OCI-M2 (cell line): Measurements from ENCODE around the gene KCNA1.
"Not testable (repeated sequence)": the region's sequence is repeated elsewhere in the genome, so short reads cannot be mapped to it uniquely, and the experiment has no call there.

Source experiments
- DNase-seq: peaks from one replicate; lab custom pipeline; 2025; ENCODE audit not compliant: unreplicated experiment; lab: John Stamatoyannopoulos, UW

KCNA1 gene

GRCh38 chr12:4909734-4910501 lies at the start of gene KCNA1:
Gene KCNA1 (plus strand): TSS chr12:4909905. CDS start chr12:4911379, 1,474 bp downstream.
- DNase-seq: no peak

DNA sequence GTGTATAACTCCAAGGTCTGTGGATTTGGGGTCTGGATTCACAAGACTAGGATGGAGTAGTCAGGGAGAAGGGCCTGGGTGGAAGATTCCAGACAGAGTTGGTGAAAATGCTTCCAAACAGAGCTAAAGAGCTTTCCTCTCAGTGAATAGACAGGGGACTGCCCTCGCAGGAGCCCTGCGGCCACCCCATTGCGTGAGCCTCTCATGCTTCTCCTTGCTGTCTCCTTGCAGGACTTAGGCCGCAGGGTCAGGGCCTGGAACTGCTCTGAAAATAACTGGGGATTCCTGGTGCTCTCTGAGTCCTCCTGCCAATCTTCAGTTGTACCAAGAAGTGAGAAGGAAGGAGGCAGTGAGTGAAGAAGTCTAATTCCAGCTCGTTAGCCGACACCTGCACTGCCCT lies 49.0 kb upstream of the KCNA1 start:
- no peak for DNase-seq

- no peak for DNase-seq
These were observed 46.9 kb upstream of the KCNA1 start for GRCh38 chr12:4862809-4863208.

GRCh38 chr12:4864575-4864974 lies 45.1 kb upstream of the KCNA1 start:
- no peak for DNase-seq

- no peak for DNase-seq
These were observed 44.5 kb upstream of the KCNA1 start for GRCh38 chr12:4865246-4865645.

DNA sequence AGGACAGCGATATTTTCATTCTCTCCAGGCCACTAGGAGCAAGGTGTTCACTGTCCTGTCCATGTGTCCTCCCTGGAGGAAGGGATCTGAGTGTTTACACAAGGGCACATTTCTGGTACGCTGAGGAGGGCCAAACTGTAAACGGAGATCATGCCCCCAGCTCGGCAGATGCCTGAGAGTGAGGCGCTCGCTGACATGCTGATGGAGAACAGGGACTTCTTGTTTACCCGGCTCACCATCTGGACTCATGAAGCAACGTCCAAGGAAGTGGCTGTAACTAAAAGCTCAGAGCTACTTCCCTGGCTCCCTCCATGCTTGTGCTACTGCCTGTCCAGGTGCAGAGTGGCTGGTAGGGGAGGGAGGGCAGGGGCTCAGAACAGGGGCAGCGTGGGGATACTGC lies 43.4 kb upstream of the KCNA1 start:
- no peak for DNase-seq

GRCh38 chr12:4867384-4867783 lies 42.3 kb upstream of the KCNA1 start:
- DNase-seq: no peak

GRCh38 chr12:4870423-4870822 lies 39.3 kb upstream of the KCNA1 start:
- no peak for DNase-seq

DNA sequence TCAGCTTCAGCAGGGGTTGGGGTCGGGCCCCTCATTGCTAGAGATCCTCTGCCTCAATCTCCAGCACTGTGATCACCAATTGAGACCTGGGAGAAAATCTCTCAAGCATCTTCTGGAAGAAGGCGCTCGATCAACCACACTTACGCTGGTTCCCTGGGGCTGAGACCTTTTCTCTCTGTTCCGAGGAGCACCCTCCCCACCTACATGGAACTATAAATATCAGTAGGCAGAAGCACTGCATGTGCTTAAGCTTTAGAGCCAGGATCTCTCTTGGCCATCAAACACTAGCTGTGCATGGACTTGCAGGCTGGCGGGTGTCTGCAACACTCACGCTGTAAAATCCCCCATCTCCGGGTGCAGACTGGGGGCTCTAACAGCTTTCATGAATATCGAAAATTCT lies 38.2 kb upstream of the KCNA1 start:
- no peak for DNase-seq

- DNase-seq: no peak
These were observed 35.8 kb upstream of the KCNA1 start for GRCh38 chr12:4873947-4874346.

DNA sequence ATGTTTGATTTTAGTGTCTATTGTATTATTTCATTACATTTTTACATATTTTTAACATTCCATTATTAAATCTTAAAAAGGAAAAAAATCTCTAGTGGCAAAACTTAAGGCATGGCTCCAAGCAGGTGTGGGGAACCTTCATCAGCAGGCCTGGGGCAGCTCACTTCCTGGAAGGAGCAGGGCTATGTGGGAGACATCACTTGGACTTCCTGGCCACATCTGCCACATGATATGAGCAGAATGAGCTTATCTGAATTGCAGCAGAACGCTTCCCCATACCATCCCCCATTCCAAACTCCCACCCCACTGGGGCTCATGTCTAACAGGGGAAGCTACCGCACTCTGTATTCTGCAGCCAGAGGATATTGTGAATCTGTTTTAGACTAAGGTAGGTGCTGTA lies 35.0 kb upstream of the KCNA1 start:
- DNase-seq: no peak

GRCh38 chr12:4879481-4879880 lies 30.2 kb upstream of the KCNA1 start:
- DNase-seq: not testable (repeated sequence)

DNA sequence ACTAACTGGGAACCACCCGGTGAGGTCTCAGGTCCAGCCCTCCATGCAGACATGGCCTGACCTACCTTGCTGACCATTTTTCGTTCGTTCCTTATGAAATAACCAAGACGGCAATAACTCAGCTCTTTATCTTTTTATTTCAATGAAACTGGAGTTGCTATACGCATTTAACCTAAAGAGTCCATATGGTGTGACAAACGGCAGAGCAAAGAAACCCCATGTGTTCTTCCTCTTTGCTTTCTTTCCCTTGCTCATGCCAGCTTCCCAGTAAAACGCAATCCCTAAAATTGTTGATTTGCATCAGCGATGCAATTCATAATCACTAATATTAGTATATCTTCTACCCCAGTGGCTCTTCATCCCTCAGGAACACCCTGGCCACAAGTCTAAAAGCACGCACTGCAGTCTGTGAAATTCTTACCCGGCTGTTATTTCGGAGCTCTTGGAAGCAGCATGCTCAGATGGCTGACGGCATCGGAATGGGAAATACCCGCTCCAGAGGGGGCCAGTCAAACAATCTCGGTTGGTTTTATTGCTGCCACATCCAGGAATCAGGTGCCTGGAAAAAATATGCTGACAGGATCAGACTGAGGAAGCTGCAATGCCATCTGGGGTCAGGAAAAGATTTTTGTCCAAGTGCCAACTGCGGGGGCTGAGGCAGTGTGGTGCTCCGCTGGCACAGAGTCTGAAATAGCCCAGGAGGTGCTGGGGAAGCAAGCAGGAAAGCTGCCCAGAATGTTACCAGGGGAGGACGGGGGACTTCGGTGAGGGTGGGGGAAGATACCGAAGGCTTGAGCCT lies 28.2 kb upstream of the KCNA1 start:
- DNase-seq: no peak

DNA sequence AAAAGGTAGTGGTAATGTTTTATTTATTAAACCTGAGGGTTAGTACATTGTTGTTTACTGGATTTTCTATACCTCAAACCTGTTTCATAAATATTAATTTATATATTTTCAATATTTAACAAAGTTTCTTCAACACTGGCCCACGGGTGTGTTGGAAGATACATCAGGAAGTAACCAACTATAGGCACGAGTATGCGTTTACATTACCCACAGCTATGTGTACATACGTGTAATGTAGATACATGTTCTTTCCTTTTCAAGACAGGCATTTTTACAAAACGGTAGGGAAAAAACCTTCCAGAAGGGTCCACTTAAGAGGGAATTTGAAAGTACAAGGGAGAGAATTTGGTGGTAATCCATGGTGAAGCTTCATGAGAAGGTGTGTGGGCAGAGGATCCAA lies 17.8 kb upstream of the KCNA1 start:
- no peak for DNase-seq

- DNase-seq: no peak
These were observed 17.3 kb upstream of the KCNA1 start for GRCh38 chr12:4892418-4892817.

DNA sequence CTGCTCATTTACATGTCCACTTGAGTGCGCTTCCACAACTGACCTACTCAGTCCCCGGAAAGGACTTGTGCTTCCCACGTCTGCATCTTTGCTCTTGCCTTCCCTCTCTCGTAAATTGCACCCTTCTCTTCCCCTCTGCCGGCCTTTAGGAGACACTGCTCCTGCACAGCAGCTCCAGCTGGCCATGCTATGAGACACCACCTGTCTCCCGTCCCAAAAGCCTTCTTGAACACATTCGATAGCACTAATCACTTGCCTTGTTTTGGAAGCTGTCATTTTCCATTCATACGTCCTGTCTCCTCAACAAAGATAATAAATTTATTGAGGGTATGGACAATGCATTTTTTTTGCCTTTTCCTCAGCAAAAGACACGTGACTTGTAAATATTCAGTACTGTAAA lies 15.7 kb upstream of the KCNA1 start:
- no peak for DNase-seq

- no peak for DNase-seq
These were observed 10.3 kb upstream of the KCNA1 start for GRCh38 chr12:4899364-4899763.

GRCh38 chr12:4900327-4900726 lies 9.4 kb upstream of the KCNA1 start:
- no peak for DNase-seq

GRCh38 chr12:4905316-4905715 lies 4.4 kb upstream of the KCNA1 start:
- no peak for DNase-seq

GRCh38 chr12:4908684-4909409 lies 858 bp upstream of the KCNA1 start:
- DNase-seq: no peak

GRCh38 chr12:4909410-4909733 lies 333 bp upstream of the KCNA1 start:
- no peak for DNase-seq
